ENCODE measurements around the gene ORAI1.

DNA sequence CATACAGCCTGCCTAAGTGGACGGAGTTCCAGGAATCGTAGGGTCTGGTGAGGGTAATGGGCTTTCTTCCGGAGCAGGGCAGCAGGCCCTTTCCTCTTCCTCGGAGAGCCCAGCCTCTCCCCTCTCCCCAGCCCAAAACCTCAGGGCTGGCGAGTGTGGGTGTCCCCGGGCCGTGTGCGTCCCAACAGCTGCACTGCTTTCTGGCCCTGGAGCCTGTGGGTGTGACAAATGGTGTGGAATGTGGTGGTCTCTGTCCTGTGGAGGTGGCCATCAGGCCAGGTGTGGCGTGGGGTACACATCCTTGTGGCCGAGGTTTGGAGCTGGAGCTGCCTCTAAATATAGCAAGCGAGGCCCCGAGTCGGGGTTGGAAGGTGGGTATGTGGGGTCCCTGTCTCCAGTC lies 8.5 kb downstream of the ORAI1 start:
- TF ChIP-seq, protein P1, sequence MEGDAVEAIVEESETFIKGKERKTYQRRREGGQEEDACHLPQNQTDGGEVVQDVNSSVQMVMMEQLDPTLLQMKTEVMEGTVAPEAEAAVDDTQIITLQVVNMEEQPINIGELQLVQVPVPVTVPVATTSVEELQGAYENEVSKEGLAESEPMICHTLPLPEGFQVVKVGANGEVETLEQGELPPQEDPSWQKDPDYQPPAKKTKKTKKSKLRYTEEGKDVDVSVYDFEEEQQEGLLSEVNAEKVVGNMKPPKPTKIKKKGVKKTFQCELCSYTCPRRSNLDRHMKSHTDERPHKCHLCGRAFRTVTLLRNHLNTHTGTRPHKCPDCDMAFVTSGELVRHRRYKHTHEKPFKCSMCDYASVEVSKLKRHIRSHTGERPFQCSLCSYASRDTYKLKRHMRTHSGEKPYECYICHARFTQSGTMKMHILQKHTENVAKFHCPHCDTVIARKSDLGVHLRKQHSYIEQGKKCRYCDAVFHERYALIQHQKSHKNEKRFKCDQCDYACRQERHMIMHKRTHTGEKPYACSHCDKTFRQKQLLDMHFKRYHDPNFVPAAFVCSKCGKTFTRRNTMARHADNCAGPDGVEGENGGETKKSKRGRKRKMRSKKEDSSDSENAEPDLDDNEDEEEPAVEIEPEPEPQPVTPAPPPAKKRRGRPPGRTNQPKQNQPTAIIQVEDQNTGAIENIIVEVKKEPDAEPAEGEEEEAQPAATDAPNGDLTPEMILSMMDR (IDR thresholded peaks at IDR 0.05): no peak
- TF ChIP-seq POLR2A (IDR thresholded peaks at IDR 0.05; ENCODE audit: low read depth): no peak
